ENCODE data around the gene NUP210.

The NUP210 gene

DNA sequence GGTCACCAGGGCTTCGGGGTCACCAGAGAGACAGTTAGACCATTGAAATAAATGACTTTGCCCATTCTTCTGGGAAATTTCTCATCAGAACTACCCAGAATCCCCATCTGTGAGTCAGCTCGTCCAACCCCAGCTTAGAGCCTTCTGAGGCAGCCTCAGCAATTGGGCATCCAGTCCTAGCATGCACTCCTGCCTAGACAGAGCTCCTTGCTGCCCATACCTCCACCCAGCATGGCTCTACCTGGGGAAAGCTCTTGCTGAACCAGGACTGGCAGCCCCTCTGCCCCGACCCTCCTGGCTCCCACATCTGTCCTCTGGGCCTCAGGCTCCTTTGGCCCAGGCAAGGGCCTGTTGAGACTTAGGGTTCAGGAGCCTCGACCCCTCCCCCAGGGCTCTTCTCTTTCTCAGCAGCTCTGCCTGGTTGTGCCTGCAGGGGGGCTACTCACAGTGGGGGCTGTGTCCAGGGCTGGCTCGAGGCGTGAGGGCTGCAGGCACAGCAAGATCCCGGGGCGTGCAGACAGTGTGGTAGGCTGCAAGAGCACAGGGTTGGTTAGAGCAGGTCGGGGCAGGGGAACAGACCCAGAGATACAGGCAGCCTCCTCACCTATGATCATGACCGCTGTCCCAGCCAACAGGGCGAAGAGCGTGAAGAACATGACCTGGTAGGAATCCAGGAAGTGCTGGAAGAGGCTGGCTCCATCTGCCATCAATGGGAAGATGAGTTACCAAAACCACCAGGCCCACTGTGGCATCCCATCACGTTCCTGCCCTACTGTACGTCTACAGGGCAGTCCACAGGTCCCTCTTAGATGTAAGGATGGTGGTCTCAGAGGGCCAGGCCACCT is 101.3 kb downstream of the NUP210 start:
- DNase-seq = no peak

DNA sequence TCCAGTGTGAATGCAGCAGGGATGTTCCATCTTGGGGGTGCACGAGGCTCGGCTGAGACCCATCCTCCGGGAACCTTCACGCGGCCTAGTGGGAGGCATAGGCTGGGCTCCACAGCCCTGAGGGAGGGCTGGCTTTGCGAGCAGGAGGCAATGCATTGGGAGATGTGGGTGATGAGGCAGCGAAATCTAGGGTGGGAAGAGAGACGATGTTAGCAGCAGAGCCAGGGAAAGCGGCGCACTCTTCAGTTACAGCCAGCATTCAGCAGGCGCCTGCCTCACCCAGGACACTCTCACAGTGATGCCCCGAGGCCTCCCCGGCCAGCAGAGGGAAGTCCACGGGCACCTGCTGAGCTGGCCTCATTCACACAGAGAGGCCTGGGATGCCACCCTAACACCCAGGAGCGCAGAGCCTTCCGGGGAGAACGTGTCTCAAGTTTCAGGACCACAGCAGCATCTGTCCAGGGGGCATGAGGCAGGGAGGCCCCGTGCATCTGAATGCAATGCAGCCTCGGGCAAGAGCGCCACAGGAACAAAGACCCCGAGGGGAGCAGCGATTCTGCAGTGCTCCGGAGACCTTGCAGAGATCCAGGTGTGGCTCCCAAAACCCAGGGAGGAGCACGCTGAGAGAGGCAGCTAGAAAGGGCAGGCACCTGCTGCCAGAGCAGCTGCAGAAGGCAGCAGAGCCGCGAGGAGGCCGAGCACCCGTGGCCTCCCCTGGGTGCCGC is 102.4 kb downstream of the NUP210 start:
- DNase-seq = no peak

DNA sequence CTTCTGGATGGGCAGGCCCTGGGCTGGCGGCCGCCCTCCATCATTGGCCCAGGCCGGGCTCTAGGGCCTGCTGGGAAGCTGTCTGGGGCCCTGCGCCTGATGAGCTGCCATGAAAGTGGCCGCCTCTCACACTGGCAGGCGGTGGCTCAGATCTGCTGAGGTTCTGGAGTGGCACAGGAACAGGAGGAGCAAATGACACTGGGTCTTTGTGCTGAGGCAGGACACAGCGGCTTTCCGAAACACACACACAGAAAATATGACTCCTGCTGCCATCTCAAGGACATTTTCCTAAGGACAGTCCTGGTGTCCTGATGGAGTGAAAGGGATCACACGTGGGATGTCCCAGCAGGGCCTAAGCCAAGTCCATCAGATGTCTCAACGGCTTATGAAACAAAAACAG is 103.5 kb downstream of the NUP210 start:
- no peak for DNase-seq

DNA sequence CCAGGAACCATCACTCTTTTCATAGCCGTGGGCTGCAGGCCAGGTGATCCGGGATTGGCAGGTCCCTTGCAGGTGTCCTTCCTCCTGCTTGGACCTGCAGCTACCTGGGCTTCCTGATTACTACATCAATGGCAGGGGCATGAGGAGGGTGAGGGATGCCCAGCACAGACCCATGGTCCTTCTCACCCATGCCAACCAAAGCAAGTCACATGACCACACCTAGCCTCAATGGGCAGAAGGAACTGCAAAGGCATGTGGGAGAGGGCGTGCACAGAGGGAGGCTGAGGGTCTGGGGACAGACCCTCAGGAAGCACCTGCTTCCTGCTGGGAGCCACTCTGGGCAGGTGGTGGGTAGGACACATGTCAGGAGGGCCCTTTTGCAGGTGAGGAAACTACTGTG is 105.2 kb downstream of the NUP210 start:
- DNase-seq = no peak

DNA sequence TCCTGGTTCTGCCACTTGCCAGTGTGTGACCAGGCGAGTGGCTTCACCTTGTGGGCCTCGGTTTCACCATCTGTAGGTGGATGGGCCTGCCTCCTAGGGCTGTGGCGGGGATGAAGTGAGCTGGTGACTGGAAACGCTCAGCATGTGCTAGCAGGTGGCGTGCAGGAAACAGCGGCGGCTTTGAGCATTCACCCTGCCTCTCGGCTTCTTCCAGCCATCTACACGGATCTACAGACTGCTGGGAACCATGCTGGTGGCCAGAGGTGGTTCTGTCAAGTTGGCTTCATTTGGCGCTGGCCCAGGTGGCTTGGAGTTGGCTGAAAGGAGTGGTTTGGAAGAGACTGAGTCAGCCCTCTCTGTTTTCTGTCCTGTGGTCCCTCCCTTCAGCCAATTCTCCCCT is 106.3 kb downstream of the NUP210 start:
- no peak for DNase-seq

DNA sequence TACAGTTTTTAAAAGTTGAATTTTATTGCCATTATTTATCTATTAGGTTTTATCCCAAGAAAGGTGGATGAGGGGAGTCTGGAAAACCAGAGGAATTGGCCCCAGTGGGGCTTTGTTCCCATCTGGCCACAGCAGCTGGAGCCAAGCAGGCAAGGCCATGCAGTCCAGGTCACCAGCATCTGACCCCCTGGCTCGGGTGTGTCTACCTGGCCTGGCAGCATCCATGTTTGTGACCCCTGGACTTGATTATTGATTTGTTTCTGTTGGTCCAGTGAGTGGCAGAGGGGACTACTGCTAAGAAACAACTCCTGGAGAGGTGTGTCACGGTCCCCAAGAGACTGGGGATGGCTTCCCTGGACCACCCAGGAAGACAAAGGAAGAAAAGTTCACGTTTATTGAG is 111.1 kb downstream of the NUP210 start:
- DNase-seq = no peak

DNA sequence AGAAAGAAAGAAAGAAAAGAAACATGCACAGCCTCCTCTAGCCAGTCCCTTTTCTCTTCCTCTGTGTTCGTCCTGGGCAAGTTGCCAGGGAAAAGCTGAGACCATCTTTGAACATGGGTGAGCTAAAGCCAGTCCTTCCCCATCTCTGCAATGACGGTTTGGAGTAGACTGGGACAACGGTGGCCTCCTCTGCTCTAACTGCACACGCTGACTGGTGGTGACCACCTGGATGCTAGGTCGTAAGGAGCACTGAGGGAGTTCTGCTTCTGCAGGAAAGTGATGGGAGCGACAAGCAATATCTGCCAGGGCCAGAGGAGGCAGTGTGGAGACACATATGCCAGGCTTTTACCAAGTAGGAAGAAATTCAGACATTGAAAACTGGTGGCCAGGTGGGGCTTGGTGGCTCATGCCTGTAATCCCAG is 111.7 kb downstream of the NUP210 start:
- DNase-seq = peak; percentile 3

DNA sequence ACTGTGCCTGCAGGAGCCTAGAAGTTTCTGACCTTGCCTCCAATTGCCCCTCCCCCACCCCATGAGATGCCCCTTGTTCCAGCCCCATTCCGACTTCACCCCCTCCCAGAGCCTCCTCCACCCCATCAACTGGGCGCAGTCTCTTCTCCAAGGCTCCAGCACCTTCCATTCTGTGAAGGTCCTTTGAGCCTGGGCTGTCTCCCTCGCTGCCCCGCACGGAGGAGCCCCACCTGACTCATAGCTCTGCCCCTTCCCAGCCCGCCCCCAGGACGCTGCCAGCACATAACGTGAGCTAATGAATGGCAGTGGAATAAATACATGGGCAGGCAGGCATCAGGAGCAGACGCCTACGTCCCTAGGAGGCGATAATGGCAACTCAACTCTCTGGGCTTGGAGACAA is 113.1 kb downstream of the NUP210 start:
- no peak for DNase-seq

DNA sequence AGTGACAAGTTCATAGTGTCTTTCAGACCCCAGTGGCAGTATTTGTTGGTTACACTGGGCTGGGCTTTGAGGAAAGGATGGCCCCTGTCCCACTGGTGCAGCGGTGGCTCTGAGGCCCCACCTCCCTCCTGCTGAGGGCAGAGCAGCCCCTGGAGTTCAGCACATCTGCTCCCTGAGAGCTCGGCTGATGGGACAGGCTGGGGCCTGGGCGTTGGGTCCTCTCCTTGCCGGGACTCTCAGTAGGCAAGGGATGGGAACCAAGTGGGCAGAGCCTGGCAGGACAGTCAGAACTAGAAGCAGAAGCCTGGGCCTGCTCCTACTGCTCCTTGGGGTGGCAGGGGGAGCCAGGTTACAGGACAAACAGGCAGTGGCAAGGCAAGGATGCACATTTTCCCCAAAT is 114.5 kb downstream of the NUP210 start:
- no peak for DNase-seq

DNA sequence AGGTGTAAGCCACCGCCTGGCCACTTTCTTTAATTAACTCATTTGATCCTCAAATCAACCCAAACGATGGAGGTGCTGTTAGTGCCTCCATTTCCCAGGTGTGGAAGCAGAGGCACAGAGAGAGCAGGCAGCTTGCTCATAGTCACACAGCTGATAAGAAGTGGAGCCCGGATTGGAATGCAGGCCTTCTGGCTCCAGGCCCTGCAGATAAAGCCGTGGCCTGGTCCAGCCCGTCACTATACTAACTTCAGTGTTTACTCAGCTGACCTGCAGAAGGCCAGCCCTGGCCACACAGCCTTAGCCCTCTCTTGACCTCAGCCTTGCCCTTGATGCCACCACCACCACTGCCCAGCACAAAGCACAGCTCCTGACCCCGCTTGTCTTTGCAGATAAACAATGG is 116.7 kb downstream of the NUP210 start:
- no peak for DNase-seq

DNA sequence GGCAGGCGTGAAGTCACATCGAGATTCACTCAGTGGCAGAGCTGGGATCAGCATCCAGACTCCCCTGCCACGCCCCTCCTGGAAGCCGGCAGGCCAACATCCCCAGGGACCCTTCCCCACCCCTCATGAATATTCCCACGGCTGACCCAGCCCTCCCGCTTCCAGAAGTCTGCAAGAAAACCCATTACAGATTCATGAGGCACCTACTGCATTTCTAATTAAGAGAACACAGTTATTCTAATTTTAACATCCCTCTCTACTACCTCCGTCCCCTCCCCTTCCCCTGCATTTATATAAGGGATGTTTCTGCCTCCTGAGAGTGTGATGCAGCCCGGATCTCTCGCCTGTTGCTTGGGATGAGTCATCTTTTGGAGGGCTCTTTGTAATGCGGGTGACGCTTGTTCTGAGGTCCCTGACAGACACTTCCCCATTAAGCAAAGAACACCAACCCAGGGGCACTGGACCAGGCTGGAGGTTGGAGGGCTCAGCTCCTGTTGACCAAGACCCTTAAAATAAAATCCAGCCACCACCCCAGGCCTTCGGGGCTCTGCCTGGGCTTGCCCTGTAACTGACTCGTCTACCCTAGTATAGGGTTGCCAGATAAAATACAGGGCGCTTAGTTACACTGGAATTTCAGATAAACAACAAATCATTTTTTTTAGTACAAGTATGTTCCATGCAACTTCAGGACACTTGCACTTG is 118.7 kb downstream of the NUP210 start:
- DNase-seq = peak; percentile 53

DNA sequence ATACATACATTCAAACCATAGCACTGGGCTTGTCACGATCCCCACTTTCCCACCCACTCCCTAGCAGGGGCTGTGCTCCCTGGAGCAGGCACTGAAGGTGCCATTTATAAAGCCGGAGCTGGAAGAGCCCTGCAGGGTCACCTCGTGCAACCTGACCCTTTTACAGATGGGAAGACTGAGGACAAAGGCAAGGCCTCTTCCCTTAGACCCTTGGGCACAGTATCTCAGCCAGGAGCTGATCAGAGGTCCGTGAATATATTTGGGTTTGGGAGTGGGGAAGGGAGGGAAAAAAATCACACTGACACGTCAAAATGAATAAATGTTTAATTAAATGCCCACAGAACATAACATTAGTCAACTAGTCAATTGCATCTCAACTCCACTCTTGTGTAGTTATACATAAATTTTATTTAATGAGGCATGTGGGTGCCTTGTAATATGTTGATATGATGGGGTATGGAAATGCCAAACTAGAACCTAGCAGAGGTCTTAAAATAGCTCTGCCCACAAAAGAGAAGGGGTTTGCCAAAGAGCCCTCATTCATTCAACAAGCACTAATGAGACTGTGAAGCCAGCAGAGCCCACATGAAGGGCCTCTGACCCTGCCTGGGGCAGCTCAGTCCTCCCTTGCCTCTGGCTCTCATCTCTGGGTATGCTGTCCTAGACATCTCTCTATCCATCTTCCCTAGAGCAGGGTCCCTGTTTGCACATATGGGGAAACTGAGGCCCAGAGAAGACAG is 119.4 kb downstream of the NUP210 start:
- no peak for DNase-seq

DNA sequence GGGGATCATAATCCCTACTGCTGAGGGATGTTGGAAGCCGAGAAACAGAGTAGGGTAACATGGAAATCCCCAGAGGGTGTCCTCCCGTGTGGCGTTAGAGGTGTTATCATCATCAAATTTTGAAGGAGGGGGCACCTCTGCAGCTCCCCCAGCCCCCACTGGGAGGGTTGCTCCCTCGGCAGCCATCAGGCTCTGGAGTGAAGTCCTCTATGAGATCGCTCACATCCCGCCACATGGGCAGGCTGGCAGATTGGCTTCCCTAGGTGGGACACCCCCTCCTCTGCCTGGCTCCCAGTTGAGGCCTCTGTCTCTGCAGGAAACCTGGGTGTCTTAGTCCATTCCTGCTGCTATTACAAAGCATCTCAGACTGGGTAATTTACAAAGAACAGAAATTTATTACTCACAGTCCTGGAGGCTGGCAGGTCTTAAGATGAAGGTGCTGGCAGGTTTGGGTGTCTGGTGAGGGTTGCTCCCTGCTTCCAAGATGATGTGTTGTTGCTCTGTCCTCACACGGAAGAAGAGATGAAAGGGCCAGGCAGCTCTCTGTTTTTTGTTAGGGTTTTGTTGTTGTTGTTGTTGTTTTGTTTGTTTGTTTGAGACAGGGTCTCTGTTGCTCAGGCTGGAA is 120.5 kb downstream of the NUP210 start:
- DNase-seq = no peak

DNA sequence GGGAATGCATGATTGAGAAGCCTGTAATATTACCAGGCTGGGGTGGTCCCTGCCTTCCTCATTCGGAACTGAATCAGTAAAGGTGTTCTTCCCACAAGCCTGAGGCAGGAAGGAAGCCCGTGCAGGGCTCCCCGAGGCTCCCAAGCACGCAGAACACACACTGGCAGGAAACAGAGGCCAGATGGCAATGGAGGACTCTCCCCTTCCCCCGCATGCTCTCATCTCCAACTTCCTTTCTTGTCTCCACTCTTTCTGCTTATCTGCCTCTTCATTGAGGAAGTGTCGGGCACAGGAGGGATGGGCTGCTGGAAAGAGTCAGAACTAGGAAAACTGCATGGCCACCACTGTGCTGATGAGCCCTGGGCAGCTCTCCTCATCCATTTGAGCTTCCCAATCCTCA is 123.5 kb downstream of the NUP210 start:
- DNase-seq = no peak

DNA sequence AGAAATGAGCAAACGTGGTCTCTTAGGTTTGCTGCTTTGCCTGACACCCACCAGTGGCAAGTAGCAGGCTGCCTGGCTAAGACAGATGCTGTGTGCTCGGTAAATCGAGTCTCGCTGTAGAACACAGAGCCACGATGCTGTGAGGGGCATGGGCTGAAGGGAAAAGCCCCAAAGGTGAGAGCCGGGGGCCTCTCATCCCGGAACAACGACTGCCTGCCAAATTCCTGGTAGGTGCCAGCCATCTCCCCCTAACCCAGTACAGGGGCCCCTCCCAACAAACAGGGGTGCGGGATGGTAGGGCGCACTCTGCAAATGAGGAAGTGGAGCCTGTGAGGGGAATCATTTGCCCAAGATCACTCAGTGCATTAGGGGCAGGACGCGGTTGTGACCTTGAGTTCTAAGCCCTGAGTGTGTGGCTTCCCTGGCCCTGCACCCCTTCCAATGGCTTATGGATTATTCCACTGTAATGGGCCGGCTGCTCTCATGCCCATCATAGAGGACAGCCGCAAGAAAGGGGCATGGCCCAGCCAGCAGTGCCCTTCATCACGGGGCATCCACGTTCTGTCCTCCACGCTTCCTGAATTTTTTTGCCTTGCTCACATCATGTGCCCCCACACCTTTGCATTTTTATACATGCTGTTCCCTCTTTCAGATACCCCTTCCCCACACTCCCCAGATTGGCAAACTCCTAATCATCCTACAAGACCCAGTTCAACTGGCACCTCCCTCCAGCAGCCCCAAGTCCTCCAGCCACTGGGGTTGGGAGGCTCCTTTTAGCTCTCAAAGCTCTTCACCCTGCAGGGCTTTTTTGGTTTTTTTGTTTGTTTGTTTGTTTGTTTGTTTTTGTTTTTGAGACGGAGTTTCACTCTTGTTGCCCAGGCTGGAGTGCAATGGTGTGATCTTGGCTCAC is 125.4 kb downstream of the NUP210 start:
- no peak for DNase-seq

DNA sequence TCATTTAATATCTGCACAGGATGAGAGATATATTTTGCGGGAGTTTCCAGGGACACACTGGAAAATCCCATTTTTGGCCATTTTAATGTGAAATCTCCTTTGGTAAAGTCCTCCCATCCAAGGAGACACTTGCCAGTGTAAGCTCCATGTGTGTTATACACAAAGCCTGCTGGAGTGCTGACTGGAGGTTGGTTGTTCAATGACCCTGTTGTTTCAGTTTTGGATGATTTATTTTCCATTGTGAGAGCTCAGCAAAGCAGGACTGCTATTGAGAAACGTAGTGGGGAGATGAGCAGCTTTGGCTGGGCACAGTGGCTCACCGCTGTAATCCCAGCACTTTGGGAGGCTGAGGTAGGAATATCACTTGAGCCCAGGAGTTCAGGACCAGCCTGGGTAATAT is 127.7 kb downstream of the NUP210 start:
- DNase-seq = no peak

DNA sequence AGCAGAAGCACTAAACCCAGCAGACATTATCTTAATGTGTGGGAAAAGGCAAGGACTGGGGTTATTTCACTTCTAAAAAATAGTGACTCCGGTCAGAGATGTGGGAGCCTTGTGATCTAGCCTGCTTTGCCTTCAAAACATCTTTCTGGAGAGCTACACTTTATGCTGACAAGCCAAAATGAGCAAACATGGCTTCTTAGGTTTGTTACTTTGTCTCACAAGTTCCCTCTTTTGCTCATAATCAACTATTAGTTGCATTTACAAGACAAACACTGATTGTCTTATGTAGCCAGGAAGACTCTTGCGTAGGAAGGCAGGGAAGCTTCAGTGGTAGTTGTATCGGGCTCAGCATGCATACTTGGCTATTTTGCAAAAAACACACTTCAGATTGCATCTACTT is 129.2 kb downstream of the NUP210 start:
- DNase-seq = no peak

DNA sequence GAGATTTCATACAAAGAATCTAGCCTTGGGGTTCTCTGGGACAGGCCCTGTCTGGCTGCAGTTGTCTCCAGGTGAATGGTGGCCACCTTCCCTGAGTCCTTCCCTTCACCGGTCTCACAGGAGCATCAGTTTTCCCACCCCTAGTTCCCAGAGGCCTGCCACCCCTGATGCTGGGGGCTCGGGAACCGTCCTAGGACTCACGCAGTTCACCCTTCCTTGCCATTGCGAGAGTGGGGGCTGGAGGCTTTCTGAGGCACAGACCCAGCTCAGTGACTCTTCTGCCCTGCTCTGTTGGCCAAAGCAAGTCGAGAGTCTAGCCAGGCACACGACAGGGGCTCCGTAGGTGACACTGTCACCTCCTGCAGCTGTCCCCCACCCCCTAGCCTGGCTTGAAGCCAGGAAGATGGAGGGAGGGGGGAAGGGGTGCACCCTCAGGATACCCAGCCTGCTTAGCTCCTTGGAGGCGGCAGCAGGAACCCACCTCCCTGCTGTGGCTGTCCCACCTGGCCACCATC is 130.3 kb downstream of the NUP210 start:
- DNase-seq = no peak

DNA sequence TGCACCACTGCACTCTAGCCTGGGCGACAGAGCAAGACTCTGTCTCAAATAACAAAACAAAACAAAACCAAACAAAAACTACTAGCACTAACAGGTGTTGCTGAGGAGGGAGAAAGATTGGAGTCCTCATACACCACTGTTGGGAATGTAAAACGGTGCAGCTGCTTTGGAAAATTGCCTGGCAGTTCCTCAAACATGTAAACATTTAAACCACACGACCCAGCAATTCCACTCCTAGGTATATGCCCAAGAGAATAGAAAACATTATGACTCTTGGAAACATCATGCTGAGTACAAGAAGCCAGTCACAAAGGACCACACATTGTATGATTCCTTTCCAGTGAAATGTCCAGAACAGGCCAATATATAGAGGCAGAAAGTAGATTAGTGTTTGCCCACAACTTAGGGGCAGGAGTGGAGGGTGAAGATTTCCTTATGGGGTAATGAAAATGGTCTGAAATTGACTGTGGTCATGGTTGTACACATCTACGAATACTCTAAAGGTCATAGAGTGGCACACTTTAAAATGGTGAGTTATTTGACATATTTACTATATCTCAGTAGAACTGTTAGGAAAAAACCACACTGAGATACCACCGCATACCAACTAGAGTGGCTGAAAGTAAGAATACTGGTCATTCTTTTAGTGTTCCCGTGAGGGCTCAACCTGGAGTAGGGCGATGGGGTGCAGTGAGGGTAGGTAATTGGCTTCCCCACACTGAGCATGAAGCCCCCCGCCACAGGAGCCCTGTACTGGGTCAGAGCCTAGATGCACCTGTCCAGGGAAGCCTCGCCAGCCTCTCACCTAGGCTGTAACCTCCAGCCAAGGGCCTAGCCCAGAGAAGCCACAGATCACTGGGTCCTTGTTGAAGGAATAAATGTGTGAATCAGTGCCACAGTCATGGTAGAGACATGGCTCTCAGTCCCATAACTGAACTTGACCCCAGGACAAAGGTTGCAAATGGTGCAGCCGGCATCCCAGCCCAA is 131.1 kb downstream of the NUP210 start:
- DNase-seq = no peak

DNA sequence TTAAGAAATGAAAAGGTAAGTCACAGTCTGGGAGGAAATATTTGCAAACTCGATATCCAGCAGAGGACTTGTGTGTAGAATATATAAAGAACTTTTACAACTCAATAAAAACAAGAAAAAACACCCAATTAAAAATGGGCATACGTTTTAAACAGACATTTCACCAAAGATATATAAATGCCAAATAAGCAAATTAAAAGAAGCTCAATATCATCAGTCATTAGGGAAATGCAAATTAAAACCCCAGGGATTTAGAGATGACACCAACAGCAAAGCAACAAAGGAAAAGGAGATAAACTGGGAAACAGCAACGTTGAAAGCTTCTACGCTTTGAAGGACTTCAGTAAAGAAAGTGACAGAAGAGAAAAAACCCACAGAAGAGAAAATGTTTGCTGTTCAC is 132.3 kb downstream of the NUP210 start:
- DNase-seq = no peak

Measured in fibroblast of skin of right biceps (primary cell).